GM18861 (cell line): Measurements from ENCODE around the gene FHL2.

Experiments
- ATAC-seq: cut with Tn5 transposase; IDR thresholded peaks from one replicate; pipeline ENCODE4 v1.9.1; 2021; ENCODE audit not compliant: unreplicated experiment

FHL2 gene

GRCh38 chr2:105399207-105399861 lies 483 bp upstream of the FHL2 start:
- no peak for ATAC-seq

- ATAC-seq = no peak
Observed at GRCh38 chr2:105397953-105398335, 907 bp downstream of the FHL2 start.

- ATAC-seq = no peak
Observed at GRCh38 chr2:105397025-105397722, 1.7 kb downstream of the FHL2 start.

DNA sequence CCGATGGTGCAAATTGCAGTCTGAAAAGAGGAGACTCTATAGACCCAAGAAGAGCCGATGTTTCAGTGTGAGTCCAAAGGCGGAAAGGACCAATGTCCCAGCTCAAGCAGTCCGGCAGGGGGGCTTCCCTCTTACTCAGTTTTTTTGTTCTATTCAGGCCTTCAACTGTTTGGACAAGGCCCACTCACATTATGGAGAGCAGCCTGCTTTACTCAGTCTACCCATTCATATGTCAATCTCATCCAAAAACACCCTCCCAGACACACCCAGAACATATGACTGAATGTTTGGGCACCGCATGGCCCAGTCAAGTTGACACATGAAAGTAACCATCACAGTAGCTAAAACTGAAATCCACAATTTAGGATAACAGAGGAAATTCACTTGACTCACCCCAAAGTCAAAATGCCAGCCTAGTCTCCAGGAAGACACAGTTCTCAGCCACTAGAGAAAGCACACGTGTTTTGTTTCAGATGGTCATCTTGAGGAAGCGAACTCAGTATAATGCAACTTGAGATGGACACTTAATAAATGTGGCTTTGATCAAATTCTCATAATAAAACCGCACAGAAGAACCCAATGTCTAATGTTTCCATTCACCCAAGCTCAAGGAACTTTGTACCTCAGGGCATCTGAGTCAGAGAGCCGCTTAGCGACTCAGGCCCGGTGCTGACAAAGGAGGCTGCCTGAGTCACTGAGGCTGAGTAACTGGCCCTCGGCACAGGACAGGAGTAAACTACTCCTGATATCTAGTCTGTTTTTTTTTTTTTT lies 2.4 kb downstream of the FHL2 start:
- ATAC-seq = no peak

DNA sequence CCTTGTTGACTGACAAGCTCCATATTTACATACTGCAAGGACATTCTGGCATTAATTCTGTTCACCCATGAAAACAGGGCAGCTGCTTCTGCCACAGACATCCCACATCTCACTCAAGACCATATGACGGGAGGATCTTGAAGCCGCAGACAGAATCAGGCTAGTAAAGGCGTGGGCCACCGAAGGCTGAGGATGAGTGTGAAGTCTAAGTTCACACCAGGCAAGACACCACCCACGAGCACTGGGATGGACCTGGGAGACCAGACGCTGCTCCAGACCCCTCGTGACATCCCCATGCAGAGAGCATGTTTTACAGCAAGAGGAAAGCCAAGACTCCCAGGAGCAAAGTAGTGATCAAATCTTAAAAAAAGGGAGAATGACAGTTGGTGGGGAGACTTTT lies 3.2 kb downstream of the FHL2 start:
- no peak for ATAC-seq

DNA sequence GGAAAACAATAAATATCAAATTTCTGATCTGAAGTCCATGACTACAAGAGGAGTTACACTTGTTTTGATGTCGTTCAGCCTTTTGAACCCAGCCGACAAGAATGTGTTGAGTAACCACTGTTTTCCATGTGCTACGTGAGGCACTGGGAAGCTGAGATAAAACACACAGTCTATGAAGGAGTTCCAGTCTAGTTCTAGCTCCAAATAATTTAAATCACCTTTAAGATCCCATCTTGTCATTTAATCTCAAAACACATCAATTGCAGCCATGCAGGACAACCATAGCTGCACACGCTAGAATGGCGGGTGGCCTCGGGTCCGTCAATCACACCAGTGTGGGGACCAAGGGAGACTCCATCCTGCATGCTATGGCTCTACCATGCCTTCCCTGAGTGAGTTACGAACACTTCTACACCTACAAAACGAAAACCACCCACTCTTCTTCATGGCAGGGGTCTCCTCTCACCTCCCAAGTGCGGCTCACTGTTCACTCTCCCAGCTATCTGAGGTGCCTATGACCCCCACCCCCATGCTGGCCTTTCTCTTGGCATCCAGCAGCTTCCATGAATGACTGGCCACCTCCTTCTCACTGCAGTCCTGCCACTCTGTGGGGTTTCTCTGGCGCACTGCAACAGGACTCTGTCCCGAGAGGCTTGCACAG lies 3.8 kb downstream of the FHL2 start:
- no peak for ATAC-seq

- ATAC-seq = no peak
Observed at GRCh38 chr2:105393373-105394055, 5.3 kb downstream of the FHL2 start.

GRCh38 chr2:105391763-105392662 lies 6.8 kb downstream of the FHL2 start:
- no peak for ATAC-seq

- no peak for ATAC-seq
Observed at GRCh38 chr2:105391058-105391627, 7.7 kb downstream of the FHL2 start.

DNA sequence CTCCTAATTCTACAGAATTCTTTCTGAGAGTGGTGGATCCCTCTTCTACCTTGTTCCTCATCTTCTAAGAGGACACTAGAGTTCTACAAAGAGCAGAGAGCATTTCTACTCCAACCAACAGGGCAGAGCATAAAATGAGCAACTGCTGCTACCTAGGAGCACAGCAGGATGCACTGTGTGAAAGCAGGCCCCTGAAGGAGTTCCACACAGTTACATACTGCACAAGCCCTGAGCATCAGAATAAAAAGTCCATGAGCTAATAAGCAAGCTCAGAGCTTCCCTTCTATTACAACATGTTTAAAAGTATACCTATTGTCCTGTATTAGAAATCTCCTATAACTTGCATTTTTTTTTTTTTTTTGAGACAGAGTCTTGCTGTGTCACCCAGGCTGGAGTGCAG lies 8.4 kb downstream of the FHL2 start:
- ATAC-seq = no peak

GRCh38 chr2:105388971-105389381 lies 9.9 kb downstream of the FHL2 start:
- ATAC-seq = no peak

DNA sequence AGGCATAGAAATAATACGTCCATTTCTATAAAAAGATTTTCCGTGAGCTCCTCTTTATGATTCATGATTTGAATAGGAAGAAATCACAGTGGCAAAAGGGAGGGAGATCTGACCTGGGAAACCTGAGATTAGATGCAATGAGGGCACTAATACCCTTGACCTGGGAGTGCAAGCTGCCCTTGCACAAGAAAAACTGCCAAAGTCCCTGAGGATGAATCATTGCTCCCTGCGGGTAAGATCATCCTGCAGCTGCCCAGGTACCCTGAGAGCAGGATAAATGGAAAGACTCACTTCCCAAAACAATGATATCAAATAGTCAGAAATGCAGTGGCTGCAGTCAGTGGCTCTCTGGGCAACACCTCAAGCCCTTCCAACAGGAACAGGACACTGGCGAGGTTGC lies 11.6 kb downstream of the FHL2 start:
- no peak for ATAC-seq

DNA sequence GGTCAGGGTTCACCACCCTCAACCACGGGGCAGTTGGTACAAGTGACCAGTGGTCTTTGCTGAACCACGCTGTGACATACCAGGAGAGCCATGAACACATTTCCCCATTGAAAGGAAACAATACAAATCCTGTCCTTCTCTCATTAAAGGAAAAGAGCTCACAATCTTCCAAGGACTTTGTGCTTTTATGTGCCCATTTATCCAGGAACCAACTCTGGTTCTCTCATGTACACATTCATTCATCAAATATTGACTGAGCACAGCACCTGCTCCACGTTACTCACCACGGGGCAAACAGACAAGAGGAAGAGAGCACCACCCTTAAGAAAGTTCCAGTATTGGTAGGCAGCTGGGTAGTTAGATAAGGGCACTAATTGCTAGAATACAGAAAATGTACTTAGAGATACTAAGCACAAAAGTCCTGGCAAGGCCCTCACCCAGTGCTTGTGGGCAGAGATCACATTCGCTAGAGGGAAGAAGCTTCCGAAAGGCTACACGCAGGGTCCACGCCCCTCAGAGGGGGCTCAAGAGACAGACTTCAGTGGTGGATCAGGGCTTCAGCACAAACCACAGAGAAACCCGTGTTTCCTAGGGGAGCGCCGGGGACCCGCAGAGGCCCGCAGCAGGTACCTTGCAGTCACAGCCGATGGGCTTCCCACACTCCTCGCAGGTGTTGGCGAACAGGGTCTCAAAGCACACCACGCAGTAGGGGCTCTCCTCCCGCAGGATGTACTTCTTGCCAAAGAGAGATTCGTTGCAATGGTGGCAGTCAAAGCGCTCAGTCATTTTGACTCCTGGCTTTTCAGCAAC lies 12.9 kb downstream of the FHL2 start:
- ATAC-seq = no peak

- no peak for ATAC-seq
Observed at GRCh38 chr2:105384861-105385260, 14.0 kb downstream of the FHL2 start.

DNA sequence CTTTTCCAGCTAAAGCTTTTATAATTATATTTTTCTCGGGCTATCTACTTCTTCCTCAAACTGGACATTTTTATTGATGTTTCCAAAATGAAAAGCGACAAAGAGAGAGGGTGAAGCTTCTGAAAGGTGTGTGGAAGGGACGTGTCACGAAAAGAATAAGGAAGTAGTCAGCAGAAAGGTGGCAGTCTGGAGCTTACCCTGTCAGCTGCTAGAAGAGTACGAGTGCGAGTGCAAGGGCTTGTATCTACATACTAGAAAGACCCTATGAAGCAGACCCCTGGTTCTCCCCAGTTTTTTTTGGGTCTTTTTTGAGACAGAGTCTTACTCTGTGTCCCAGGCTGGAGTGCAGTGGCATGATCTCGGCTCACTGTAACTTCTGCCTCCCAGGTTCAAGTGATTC lies 14.6 kb downstream of the FHL2 start:
- ATAC-seq = no peak

DNA sequence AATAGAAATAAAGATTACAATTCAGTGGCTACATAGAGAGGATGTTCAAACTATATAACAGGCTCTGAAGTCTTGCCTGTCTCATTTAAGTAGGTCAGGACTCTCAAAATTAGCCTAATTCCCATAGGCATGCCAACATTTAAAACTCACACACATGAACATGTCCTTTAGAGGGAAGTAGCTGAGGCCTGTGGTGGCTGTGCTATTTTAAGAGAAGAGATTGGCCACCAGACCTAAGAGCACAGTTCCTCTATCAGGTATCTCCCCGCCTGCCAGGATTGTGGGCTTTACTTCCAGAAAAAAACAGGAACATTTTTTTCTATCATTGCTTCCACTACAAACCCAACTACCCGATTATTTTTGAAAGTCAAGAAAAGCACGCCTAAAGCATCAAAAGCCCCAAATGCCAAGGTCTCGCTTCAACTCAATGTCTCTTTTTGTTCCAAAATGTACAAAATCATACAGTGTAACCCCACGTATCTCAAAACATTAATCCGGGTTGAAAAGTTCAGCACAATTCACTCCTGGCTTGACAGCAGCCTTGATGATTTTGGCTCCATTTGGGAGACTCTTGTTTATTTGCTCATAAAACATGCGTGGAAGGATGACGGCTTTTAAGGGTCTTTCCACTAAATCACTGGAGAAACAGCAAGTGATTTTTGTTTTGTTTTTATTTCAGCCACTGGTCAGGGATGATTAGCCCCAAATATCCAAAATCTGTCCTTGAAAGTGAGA lies 15.3 kb downstream of the FHL2 start:
- ATAC-seq = no peak

GRCh38 chr2:105382177-105382576 lies 16.7 kb downstream of the FHL2 start:
- ATAC-seq = no peak

- no peak for ATAC-seq
Observed at GRCh38 chr2:105381101-105381668, 17.7 kb downstream of the FHL2 start.
